ENCODE results near the gene LRRC4C.

LRRC4C gene

GRCh38 chr11:40280159-40281051 lies 1179.0 kb downstream of the LRRC4C start:
- DNase-seq = no peak

- DNase-seq = no peak
These were observed 1182.5 kb downstream of the LRRC4C start for GRCh38 chr11:40276960-40277359.

GRCh38 chr11:40274017-40274416 lies 1185.4 kb downstream of the LRRC4C start:
- DNase-seq = no peak

- no peak for DNase-seq
These were observed 1186.2 kb downstream of the LRRC4C start for GRCh38 chr11:40273192-40273732.

- DNase-seq = no peak
These were observed 1188.1 kb downstream of the LRRC4C start for GRCh38 chr11:40271361-40271760.

- no peak for DNase-seq
These were observed 1189.6 kb downstream of the LRRC4C start for GRCh38 chr11:40269865-40270264.

DNA sequence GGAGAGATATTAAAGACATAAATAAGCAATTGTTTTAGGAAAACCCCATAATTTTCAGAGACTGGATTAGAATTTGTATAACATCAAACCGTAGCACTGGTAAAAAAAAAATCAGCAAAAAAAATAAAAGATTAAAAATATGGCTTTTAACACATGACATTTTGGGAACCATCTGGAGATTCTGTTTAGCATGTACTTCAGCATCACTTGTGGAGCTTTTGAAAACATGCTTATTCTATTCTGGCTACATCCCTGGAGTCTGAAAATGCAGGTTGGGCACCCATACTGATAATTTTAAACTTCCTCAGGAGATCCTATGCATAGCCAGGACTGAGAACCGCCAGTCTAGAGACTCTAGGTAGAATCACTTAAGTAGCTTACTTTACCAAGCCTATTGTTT lies 1190.9 kb downstream of the LRRC4C start:
- no peak for DNase-seq

DNA sequence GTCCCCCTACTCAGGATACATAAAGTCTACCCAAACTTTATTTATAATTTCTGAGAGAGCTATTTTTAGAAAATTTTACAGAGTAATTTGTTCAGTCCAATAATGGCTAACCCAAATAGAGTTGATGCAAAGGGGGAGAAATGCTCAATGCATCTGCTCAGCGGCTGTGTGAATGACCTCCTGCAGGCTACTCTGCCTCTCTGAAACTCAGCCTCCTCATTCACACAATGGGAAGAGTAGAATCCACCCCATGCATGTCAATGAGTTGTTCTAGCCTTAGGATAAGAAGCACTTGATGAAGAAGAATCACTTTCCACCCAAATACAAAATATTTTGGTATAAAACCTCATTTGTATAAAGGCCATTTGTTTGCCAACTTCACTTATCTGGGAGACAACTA lies 1204.0 kb downstream of the LRRC4C start:
- no peak for DNase-seq

DNA sequence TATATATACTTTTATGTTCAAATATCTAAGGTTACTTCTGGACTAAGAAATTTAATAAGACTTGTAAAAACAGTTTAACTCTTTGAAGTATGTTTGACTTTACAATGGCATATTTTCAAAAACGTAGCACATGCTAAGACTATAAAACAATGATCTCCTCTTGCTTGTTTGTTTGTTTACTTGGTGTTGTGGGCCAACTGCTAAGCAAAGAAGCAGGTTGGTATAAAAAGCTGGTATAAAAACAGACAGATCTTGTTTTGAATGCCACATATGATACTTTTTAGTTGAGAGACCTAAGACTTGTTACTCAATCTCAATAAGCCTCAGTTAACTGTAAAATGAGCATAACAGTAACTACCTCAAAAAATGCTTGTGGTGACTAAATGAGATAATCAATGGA lies 1206.3 kb downstream of the LRRC4C start:
- no peak for DNase-seq

- DNase-seq = no peak
These were observed 1207.2 kb downstream of the LRRC4C start for GRCh38 chr11:40252236-40252635.

DNA sequence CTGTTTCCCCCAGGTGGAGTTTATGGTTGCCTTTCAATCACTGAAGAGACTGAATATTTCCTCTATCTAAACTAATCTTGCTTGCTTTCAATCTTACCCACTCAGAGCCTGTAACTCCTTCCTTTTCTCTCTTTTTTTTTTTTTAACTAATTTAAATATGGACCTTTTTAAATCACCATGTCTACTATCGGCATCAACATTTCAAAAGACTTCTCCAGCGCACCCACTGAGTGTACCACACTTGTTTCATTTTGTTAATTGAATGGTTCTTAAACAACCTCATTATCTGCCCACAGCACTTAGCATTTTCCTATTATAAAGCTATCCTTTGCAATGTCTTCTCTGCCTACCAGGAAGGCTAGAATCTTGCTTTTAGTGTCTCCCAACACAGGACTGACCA lies 1212.5 kb downstream of the LRRC4C start:
- DNase-seq = no peak

- DNase-seq = no peak
These were observed 1217.9 kb downstream of the LRRC4C start for GRCh38 chr11:40241524-40242051.

- no peak for DNase-seq
These were observed 1219.2 kb downstream of the LRRC4C start for GRCh38 chr11:40240284-40240683.

- no peak for DNase-seq
These were observed 1222.9 kb downstream of the LRRC4C start for GRCh38 chr11:40236526-40236925.

- no peak for DNase-seq
These were observed 1223.6 kb downstream of the LRRC4C start for GRCh38 chr11:40235841-40236240.

DNA sequence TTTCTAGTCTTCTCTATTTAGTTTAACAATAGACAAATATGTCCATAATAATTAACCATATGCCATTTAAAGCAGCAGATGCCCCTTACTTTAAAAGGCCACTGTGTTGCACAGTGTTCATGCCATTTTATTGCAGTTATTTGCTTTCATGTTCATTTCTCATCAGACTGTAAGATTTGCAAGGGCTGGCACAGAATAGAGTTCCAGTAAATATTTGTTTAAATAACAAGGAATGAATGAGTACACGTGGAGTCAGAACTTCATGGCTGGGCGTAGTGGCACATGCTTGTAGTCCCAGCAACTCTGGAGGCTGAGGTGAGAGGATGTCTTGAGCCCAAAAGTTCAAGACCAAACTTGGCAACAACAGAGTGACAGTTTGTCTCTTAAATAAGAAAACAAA lies 1228.6 kb downstream of the LRRC4C start:
- no peak for DNase-seq

DNA sequence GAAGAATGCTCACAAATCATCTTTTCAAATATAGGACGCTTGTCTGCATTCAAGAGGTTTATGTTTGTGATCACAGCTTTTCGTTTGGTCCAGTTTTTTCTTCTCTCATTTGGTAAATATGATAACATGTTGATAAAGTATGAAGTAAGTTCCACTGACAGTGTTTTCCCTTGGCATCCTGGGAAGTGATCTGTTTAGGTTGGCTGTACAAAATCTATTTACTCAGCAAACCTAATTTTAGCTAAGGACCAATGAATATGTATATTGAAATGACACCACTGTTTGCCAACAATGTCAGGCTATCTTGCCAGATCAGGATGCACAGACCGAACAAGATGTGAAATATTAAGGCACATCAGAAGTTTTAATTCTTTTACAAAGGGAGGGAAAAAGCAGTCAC lies 1230.8 kb downstream of the LRRC4C start:
- DNase-seq = no peak

DNA sequence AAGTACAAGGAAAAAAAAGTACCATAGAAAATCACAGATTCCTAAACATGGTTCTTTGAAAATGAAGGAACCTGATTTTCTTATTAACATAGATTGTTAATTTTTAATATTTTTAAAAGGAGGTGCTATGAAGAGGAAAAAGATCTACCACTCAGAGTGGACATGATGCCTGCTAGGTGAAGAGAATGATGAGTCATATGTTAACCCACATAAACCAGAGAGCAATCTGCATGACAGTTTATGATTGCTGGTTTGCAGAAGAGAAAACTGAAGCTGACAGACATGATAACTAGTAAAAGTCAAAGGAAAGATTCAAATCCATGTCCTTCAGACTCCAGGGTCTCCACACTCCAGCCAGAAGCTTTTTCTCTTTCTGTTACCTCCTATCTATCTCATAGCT lies 1231.7 kb downstream of the LRRC4C start:
- DNase-seq = no peak

GRCh38 chr11:40226654-40227053 lies 1232.8 kb downstream of the LRRC4C start:
- DNase-seq = no peak

- DNase-seq = no peak
These were observed 1235.7 kb downstream of the LRRC4C start for GRCh38 chr11:40223596-40224330.

GRCh38 chr11:40219401-40219800 lies 1240.1 kb downstream of the LRRC4C start:
- DNase-seq = no peak

DNA sequence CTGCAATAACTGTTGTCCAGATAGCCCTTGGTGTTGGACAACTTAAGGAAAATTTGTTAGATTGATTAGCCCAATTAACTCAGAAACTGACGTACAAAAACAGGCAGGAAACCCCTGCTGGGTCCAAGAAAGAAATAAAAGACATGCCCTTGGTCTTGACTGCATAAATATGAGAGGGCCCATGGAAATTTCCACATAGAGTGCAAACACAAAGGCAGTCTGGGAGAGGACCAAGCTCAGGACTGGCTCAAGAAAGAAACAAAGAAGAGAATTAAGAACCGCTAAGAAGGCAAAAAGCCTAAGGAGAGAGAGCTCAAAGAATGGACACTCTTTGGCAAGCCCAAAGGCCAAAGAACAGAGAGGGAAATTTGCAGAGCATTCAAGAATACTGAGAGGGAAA lies 1243.9 kb downstream of the LRRC4C start:
- DNase-seq = no peak

GRCh38 chr11:40207416-40207815 lies 1252.0 kb downstream of the LRRC4C start:
- DNase-seq = no peak

GRCh38 chr11:40204228-40204627 lies 1255.2 kb downstream of the LRRC4C start:
- no peak for DNase-seq
